IMR-90 (cell line): ENCODE data around the gene ZDHHC7. TPM values are rescaled to one million over a fixed set of nuclear protein-coding genes. Genes with fewer than 3 reads are reported as not detected.

Experiments used
- ATAC-seq: fragments of 200-7000 bp; cut with Tn5 transposase; 2 replicates; pipeline ENCODE4 v1.9.1; 2020; ENCODE audit warnings: low read depth, mild to moderate bottlenecking, moderate library complexity
- BruUV-seq: library from RNA; stranded (reverse); fragments of 400-500 nt; replicated peaks from 2 replicates; lab custom pipeline; 2021; lab: Mats Ljungman, UMichigan
- CTCF ChIA-PET: fragments of 300-600 bp; formaldehyde crosslinking; extraction: SDS; loops from one replicate; lab custom pipeline; 2021; ENCODE audit warnings: antibody characterized with exemption; lab: Yijun Ruan, JAX
- POLR2A ChIA-PET: fragments of 300-600 bp; sonication (Branson Sonifier 250); formaldehyde crosslinking; loops from one replicate; lab custom pipeline; 2022; ENCODE audit warnings: antibody characterized with exemption; ENCODE audit not compliant: unreplicated experiment; lab: Charles Lee
- DNase-seq: peaks from one replicate; pipeline ENCODE4 v3.0.0; 2013
- H2AFZ ChIP-seq: replicated peaks from 2 replicates; pipeline ENCODE3; 2013; ENCODE audit warnings: low read length, mild to moderate bottlenecking; ENCODE audit not compliant: poor library complexity
- H2AK5ac ChIP-seq: 2 replicates; pipeline ENCODE4 v1.6.1; 2013; ENCODE audit warnings: low read depth, low read length, inconsistent platforms
- H2AK9ac ChIP-seq: replicated peaks from 2 replicates; pipeline ENCODE3; 2013; ENCODE audit warnings: mild to moderate bottlenecking, low read depth, low read length, moderate library complexity; ENCODE audit not compliant: poor library complexity
- H2BK120ac ChIP-seq: 2 replicates; pipeline ENCODE4 v1.6.1; 2013; ENCODE audit warnings: low read depth, low read length, inconsistent platforms
- H2BK15ac ChIP-seq: 3 replicates; pipeline ENCODE4 v1.6.1; 2013; ENCODE audit warnings: low read depth, low read length, inconsistent platforms
- H2BK20ac ChIP-seq: 2 replicates; pipeline ENCODE4 v1.6.1; 2013; ENCODE audit warnings: low read depth, mild to moderate bottlenecking, inconsistent platforms, low read length, moderate library complexity
- H2BK5ac ChIP-seq: 2 replicates; pipeline ENCODE4 v1.6.1; 2013; ENCODE audit warnings: mild to moderate bottlenecking, low read depth, low read length, inconsistent platforms; ENCODE audit not compliant: poor library complexity, severe bottlenecking
- H3K14ac ChIP-seq: replicated peaks from 2 replicates; pipeline ENCODE4 v1.6.1; 2013; ENCODE audit warnings: low read depth, low read length, inconsistent platforms
- H3K18ac ChIP-seq: 2 replicates; pipeline ENCODE4 v1.6.1; 2013; ENCODE audit warnings: low read depth, low read length, control low read depth
- H3K23ac ChIP-seq: 2 replicates; pipeline ENCODE4 v1.6.1; 2013; ENCODE audit warnings: low read depth, low read length, inconsistent platforms
- H3K27ac ChIP-seq: 2 replicates; pipeline ENCODE4 v1.5.1; 2013; ENCODE audit warnings: mild to moderate bottlenecking, control low read depth, low read length; ENCODE audit not compliant: insufficient read depth
- H3K27me3 ChIP-seq: 2 replicates; pipeline ENCODE4 v1.6.1; 2013; ENCODE audit warnings: low read length; ENCODE audit not compliant: control insufficient read depth, insufficient read depth
- H3K36me3 ChIP-seq: 2 replicates; pipeline ENCODE4 v1.6.1; 2013; ENCODE audit warnings: low read length, mixed read lengths; ENCODE audit not compliant: control insufficient read depth, insufficient read depth
- H3K4ac ChIP-seq: 2 replicates; pipeline ENCODE4 v1.6.1; 2013; ENCODE audit warnings: low read depth, low read length, inconsistent platforms
- H3K4me1 ChIP-seq: 2 replicates; pipeline ENCODE4 v1.6.1; 2013; ENCODE audit warnings: low read length, mixed read lengths; ENCODE audit not compliant: control insufficient read depth, insufficient read depth
- H3K4me2 ChIP-seq: 2 replicates; pipeline ENCODE4 v1.6.1; 2013; ENCODE audit warnings: low read depth, mild to moderate bottlenecking, control low read depth, low read length, moderate library complexity
- H3K4me3 ChIP-seq: 2 replicates; pipeline ENCODE4 v1.5.1; 2013; ENCODE audit warnings: low read depth, mild to moderate bottlenecking, control low read depth, low read length, moderate library complexity; ENCODE audit not compliant: insufficient read depth
- H3K56ac ChIP-seq: 2 replicates; pipeline ENCODE4 v1.6.1; 2013; ENCODE audit warnings: low read length, inconsistent platforms; ENCODE audit not compliant: insufficient read depth; ENCODE audit errors: extremely low read depth
- H3K79me1 ChIP-seq, 2 experiments: 2 replicates each; pipeline ENCODE4 v1.6.1; 2013; ENCODE audit warnings: low read length in 2 of 2, inconsistent platforms in 1 of 2, low read depth in 1 of 2
- H3K9ac ChIP-seq: 2 replicates; pipeline ENCODE4 v1.6.1; 2013; ENCODE audit warnings: low read depth, low read length, control low read depth
- H3K9me1 ChIP-seq: 2 replicates; pipeline ENCODE4 v1.6.1; 2013; ENCODE audit warnings: low read length, inconsistent platforms; ENCODE audit not compliant: insufficient read depth
- H3K9me3 ChIP-seq: 2 replicates; pipeline ENCODE4 v1.6.1; 2013; ENCODE audit warnings: low read length; ENCODE audit not compliant: control insufficient read depth, insufficient read depth
- H4K20me1 ChIP-seq: 2 replicates; pipeline ENCODE4 v1.6.1; 2013; ENCODE audit warnings: low read length, inconsistent platforms; ENCODE audit not compliant: insufficient read depth
- H4K5ac ChIP-seq: 2 replicates; pipeline ENCODE4 v1.6.1; 2013; ENCODE audit warnings: mild to moderate bottlenecking, low read depth, low read length, control low read depth
- H4K8ac ChIP-seq, 2 experiments: 2 replicates each; pipeline ENCODE4 v1.6.1; 2013; ENCODE audit warnings: low read depth in 2 of 2, low read length in 2 of 2, control low read depth in 1 of 2, inconsistent platforms in 1 of 2
- H4K91ac ChIP-seq: 2 replicates; pipeline ENCODE4 v1.6.1; 2013; ENCODE audit warnings: low read depth, low read length, inconsistent platforms; ENCODE audit not compliant: insufficient read depth
- BHLHE40 ChIP-seq: fragments of 150-350 bp; IDR thresholded peaks from 2 replicates; pipeline ENCODE4 v1.6.1; 2016; ENCODE audit warnings: mild to moderate bottlenecking, low read depth, low read length
- CEBPB ChIP-seq: IDR thresholded peaks from 2 replicates; pipeline ENCODE4 v1.6.1; 2012; ENCODE audit warnings: low read depth, low read length, improper control_type of control experiment
- ELK1 ChIP-seq: fragments of 150-350 bp; IDR thresholded peaks from 2 replicates; pipeline ENCODE4 v1.6.1; 2016; ENCODE audit warnings: low read depth, mild to moderate bottlenecking, low read length, moderate library complexity, borderline replicate concordance
- MAFK ChIP-seq: IDR thresholded peaks from 2 replicates; pipeline ENCODE4 v1.6.1; 2012; ENCODE audit warnings: low read depth, low read length, improper control_type of control experiment
- NFE2L2 ChIP-seq: fragments of 150-350 bp; IDR thresholded peaks from 2 replicates; pipeline ENCODE4 v1.6.1; 2016; ENCODE audit warnings: low read depth, mild to moderate bottlenecking, low read length
- RAD21 ChIP-seq: IDR thresholded peaks from 2 replicates; pipeline ENCODE4 v1.6.1; 2012; ENCODE audit warnings: low read length, improper control_type of control experiment
- RFX5 ChIP-seq: IDR thresholded peaks from 2 replicates; pipeline ENCODE4 v1.8.0; 2012; ENCODE audit warnings: low read depth, mild to moderate bottlenecking, low read length, moderate library complexity
- WGBS, 2 experiments: methylation state at CpG; one replicate each; pipeline versions ENCODE4 v1.1.5 to v1.1.7; 2013; ENCODE audit warnings: missing lambda C conversion rate in 2 of 2; ENCODE audit not compliant: insufficient read length in 1 of 2; ENCODE audit errors: extremely low coverage in 2 of 2; 5-methylcytosine and 5-hydroxymethylcytosine counted together
- dilution Hi-C: fragments of 300-500 bp; cut with HindIII; formaldehyde crosslinking; loops from one replicate; pipeline ENCODE4 v1.14.3; 2018; ENCODE audit warnings: low sequenced_read_pairs; ENCODE audit not compliant: unreplicated experiment
- in situ Hi-C: fragments of 300-500 bp; cut with MboI; formaldehyde crosslinking; loops from 3 replicates; pipeline ENCODE4 v1.14.3; 2019; ENCODE audit warnings: low sequenced_read_pairs, inconsistent platforms, mixed read lengths
- intact Hi-C: fragments of 100-400 bp; cut with micrococcal nuclease; formaldehyde crosslinking; loops from 2 replicates; pipeline ENCODE4 v1.10.0; 2022
- polyA plus RNA-seq, 3 experiments: library from polyadenylated mRNA; depleted of rRNA; stranded (reverse); fragments of >200 nt; gene quantifications; 2 replicates each; pipeline ENCODE4 v1.2.3, GENCODE V29; 2012; ENCODE audit warnings: low replicate concordance in 1 of 3
- total RNA-seq: library from RNA; depleted of rRNA; stranded (reverse); fragments of >200 nt; gene quantifications from 2 replicates; pipeline ENCODE4 v1.2.3, GENCODE V29; 2012

ZDHHC7 gene
- total and polyA plus RNA-seq, 2 of the 4 experiments (the other 2 are of a cell fraction): 80.1 to 97.1 TPM

DNA sequence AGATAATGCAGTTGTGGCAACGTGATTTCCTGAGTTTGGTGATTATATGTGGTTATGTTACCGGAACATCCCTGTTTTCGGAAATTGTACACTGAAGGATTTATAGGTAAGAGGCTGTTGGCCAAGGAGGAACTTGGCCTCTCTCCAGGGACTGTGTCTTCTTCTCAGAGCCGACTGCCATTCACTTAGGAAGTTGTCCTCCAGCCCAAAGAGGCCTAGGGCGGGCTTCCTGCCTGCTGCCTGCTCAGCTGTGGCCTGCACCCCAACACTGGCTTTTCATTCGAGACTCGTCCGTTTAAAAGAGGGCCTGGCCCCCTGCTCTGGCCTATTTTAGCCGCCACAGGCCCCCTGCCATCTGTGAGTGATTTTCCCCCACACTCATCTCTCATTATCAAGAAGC lies 64.3 kb downstream of the ZDHHC7 start:
- H2BK20ac ChIP-seq: no peak overlapping the region
- H3K23ac ChIP-seq: no peak overlapping the region
- no peak overlapping the region for H3K4ac ChIP-seq
- TF ChIP-seq NFE2L2 (no peak), ELK1 (no peak), RAD21 (no peak), MAFK (no peak), BHLHE40 (no peak), CEBPB (no peak), RFX5 (no peak)
- no peak overlapping the region for H3K56ac ChIP-seq
- H3K18ac ChIP-seq: no peak overlapping the region
- H2BK15ac ChIP-seq: no peak overlapping the region
- no peak overlapping the region for H3K27ac ChIP-seq
- no peaks in the 10 kb centered on the region for H4K20me1 ChIP-seq
- BruUV-seq: no TSS peak
- 71% methylated on average over 5 of the region's 9 CpGs; no CpG with 5 or more reads in 1 of the 2 experiments for WGBS, 2 experiments
- no peak overlapping the region for H2BK5ac ChIP-seq
- intact Hi-C loops (no loop called here), in situ Hi-C loops (no loop called here), dilution Hi-C loops (no loop called here)
- no peak overlapping the region for H4K91ac ChIP-seq
- H3K4me2 ChIP-seq: no peak overlapping the region
- H3K9me3 ChIP-seq: peaks cover 4% of the 10 kb centered on the region
- no peak overlapping the region for H2AK9ac ChIP-seq
- H3K79me1 ChIP-seq: no peaks in the 10 kb centered on the region
- no peak overlapping the region for H2BK120ac ChIP-seq
- POLR2A ChIA-PET: no interaction called here
- H3K36me3 ChIP-seq: no peaks in the 10 kb centered on the region
- no peak overlapping the region for H4K8ac ChIP-seq
- CTCF ChIA-PET: no interaction called here
- H3K27me3 ChIP-seq: no peaks in the 10 kb centered on the region
- H3K9me1 ChIP-seq: 0 out of 2 replicates have a peak, but pooled peaks cover 6% of the 10 kb centered on the region
- no peak overlapping the region for H3K9ac ChIP-seq
- no peak for DNase-seq
- no peak overlapping the region for H3K14ac ChIP-seq
- no peak for ATAC-seq
- no peak overlapping the region for H4K5ac ChIP-seq
- no peak overlapping the region for H3K4me3 ChIP-seq
- no peak overlapping the region for H2AFZ ChIP-seq
- H3K4me1 ChIP-seq: peaks cover 4% of the 10 kb centered on the region; the same call in 1 of the 2 replicates
- H2AK5ac ChIP-seq: no peak overlapping the region
